Measurements from ENCODE around the gene OPTC.

- no peak for TF ChIP-seq CTCF (IDR thresholded peaks at IDR 0.05)
- no peak for TF ChIP-seq POLR2AphosphoS5 (IDR thresholded peaks at IDR 0.05)
- no peak for TF ChIP-seq EP300 (IDR thresholded peaks at IDR 0.05)
- TF ChIP-seq POLR2A (IDR thresholded peaks at IDR 0.05): no peak
Measured at GRCh38 chr1:203554071-203554470, 60.1 kb downstream of the OPTC start.

Data from stomach (tissue), 4 donors.